ENCODE measurements around the gene CD68. TPM values are rescaled to one million over a fixed set of nuclear protein-coding genes. Genes with fewer than 3 reads are reported as not detected.
A peak's percentile ranks its signal among the peaks of the same experiment; 100 is the strongest.

Gene CD68
- total and polyA plus RNA-seq, 9 donors: 15.7 to 56.6 (median 36.9) TPM

GRCh38 chr17:7627250-7628121 lies 48.0 kb downstream of the CD68 start, which contains the start of gene SAT2:
TSS of gene SAT2 (minus strand) at chr17:7627821. CDS start at chr17:7627635, 186 bp downstream.
- H3K4me1 ChIP-seq (ENCODE audit: control insufficient read depth, insufficient read depth, low read length): peaks cover 14% of the 10 kb centered on the region
- DNase-seq: peak; percentile 98
- no peaks in the 10 kb centered on the region for H3K27me3 ChIP-seq (ENCODE audit: control insufficient read depth, insufficient read depth, low read length)
- peak within 1 kb of the TSS; percentile 98 for H3K27ac ChIP-seq (ENCODE audit: low read length)
- H3K36me3 ChIP-seq (ENCODE audit: control insufficient read depth, insufficient read depth, low read length): peaks cover 6% of the 10 kb centered on the region
- peak within 1 kb of the TSS; percentile 87 for H3K4me3 ChIP-seq (ENCODE audit: low read length)
- 0% methylated on average over 26 of the region's 54 CpGs for WGBS (ENCODE audit: insufficient coverage)
- no peaks in the 10 kb centered on the region for H3K9me3 ChIP-seq (replicated peaks; ENCODE audit: control insufficient read depth, low read depth, low read length)

- H3K4me1 ChIP-seq (ENCODE audit: control insufficient read depth, insufficient read depth, low read length): peaks cover 18% of the 10 kb centered on the region
- no peak within 1 kb of the TSS for H3K27ac ChIP-seq (ENCODE audit: low read length)
- H3K27me3 ChIP-seq (ENCODE audit: control insufficient read depth, insufficient read depth, low read length): peaks cover 3% of the 10 kb centered on the region
- peaks cover 6% of the 10 kb centered on the region for H3K36me3 ChIP-seq (ENCODE audit: control insufficient read depth, insufficient read depth, low read length)
- no peak for DNase-seq
- WGBS (ENCODE audit: insufficient coverage): 68% methylated on average over 10 of the region's 13 CpGs
- H3K9me3 ChIP-seq (replicated peaks; ENCODE audit: control insufficient read depth, low read depth, low read length): no peaks in the 10 kb centered on the region
- no peak within 1 kb of the TSS for H3K4me3 ChIP-seq (ENCODE audit: low read length)
Observed at GRCh38 chr17:7629939-7630571, 50.6 kb downstream of the CD68 start, which contains the start of gene SHBG. TSS of gene SHBG (plus strand) at chr17:7630135. CDS start at chr17:7630173, 38 bp downstream.

Other genes starting within 250 kb of the CD68 start
- gene ACAP1, start 243.1 kb upstream of the CD68 start, total RNA-seq: 12.1 TPM
- 10 to 100 TPM in 2 of 8 donors, 1 to 10 TPM in 6; 4.7 to 10.2 (median 7.2) TPM for gene ACAP1, start 243.1 kb upstream of the CD68 start, polyA plus RNA-seq (ENCODE audit: insufficient read depth in 1 of 8, insufficient read length in 8 of 8, low replicate concordance in 1 of 8)
- 4.7 TPM for gene KCTD11, start 227.5 kb upstream of the CD68 start, total RNA-seq
- gene KCTD11, start 227.5 kb upstream of the CD68 start, polyA plus RNA-seq (ENCODE audit: insufficient read depth in 1 of 8, insufficient read length in 8 of 8, low replicate concordance in 1 of 8): 10 to 100 TPM in 1 of 8 donors, 1 to 10 TPM in 7; 6.8 to 10.5 (median 7.9) TPM
- gene TMEM95, start 224.5 kb upstream of the CD68 start, total RNA-seq: not detected
- gene TMEM95, start 224.5 kb upstream of the CD68 start, polyA plus RNA-seq (ENCODE audit: insufficient read depth in 1 of 8, insufficient read length in 8 of 8, low replicate concordance in 1 of 8): not detected
- gene TNK1, start 198.5 kb upstream of the CD68 start, total RNA-seq: 0.31 TPM
- gene TNK1, start 198.5 kb upstream of the CD68 start, polyA plus RNA-seq (ENCODE audit: insufficient read depth in 1 of 8, insufficient read length in 8 of 8, low replicate concordance in 1 of 8): 1 to 10 TPM in 2 of 8 donors, under 1 TPM in 6; 0.23 to 1.3 (median 0.70) TPM
- 14.2 TPM for gene PLSCR3, start 185.1 kb upstream of the CD68 start, total RNA-seq
- 10 to 100 TPM; 24.2 to 38.9 (median 30.0) TPM for gene PLSCR3, start 185.1 kb upstream of the CD68 start, polyA plus RNA-seq (ENCODE audit: insufficient read depth in 1 of 8, insufficient read length in 8 of 8, low replicate concordance in 1 of 8)
- gene TMEM256, start 175.5 kb upstream of the CD68 start, total RNA-seq: 100 TPM
- 10 to 100 TPM; 45.4 to 70.0 (median 57.7) TPM for gene TMEM256, start 175.5 kb upstream of the CD68 start, polyA plus RNA-seq (ENCODE audit: insufficient read depth in 1 of 8, insufficient read length in 8 of 8, low replicate concordance in 1 of 8)
- 7.7 TPM for gene NLGN2, start 171.8 kb upstream of the CD68 start, total RNA-seq
- gene NLGN2, start 171.8 kb upstream of the CD68 start, polyA plus RNA-seq (ENCODE audit: insufficient read depth in 1 of 8, insufficient read length in 8 of 8, low replicate concordance in 1 of 8): 10 to 100 TPM; 20.6 to 36.2 (median 27.0) TPM
- not detected for gene SPEM1, start 159.3 kb upstream of the CD68 start, total RNA-seq
- not detected for gene SPEM1, start 159.3 kb upstream of the CD68 start, polyA plus RNA-seq (ENCODE audit: insufficient read depth in 1 of 8, insufficient read length in 8 of 8, low replicate concordance in 1 of 8)
- not detected for gene SPEM2, start 154.0 kb upstream of the CD68 start, total RNA-seq
- gene SPEM2, start 154.0 kb upstream of the CD68 start, polyA plus RNA-seq (ENCODE audit: insufficient read depth in 1 of 8, insufficient read length in 8 of 8, low replicate concordance in 1 of 8): not detected
- not detected for gene SPEM3, start 150.8 kb upstream of the CD68 start, total RNA-seq
- gene SPEM3, start 150.8 kb upstream of the CD68 start, polyA plus RNA-seq (ENCODE audit: insufficient read depth in 1 of 8, insufficient read length in 8 of 8, low replicate concordance in 1 of 8): under 1 TPM in 1 of 8 donors, not detected in 7; 0.26 TPM
- 0.93 TPM for gene TMEM102, start 144.2 kb upstream of the CD68 start, total RNA-seq
- 1 to 10 TPM in 4 of 8 donors, under 1 TPM in 4; 0.72 to 1.7 (median 0.95) TPM for gene TMEM102, start 144.2 kb upstream of the CD68 start, polyA plus RNA-seq (ENCODE audit: insufficient read depth in 1 of 8, insufficient read length in 8 of 8, low replicate concordance in 1 of 8)
- 1.6 TPM for gene FGF11, start 140.1 kb upstream of the CD68 start, total RNA-seq
- 1 to 10 TPM; 1.0 to 4.8 (median 2.1) TPM for gene FGF11, start 140.1 kb upstream of the CD68 start, polyA plus RNA-seq (ENCODE audit: insufficient read depth in 1 of 8, insufficient read length in 8 of 8, low replicate concordance in 1 of 8)
- gene CHRNB1, start 134.6 kb upstream of the CD68 start, total RNA-seq: 52.8 TPM
- gene CHRNB1, start 134.6 kb upstream of the CD68 start, polyA plus RNA-seq (ENCODE audit: insufficient read depth in 1 of 8, insufficient read length in 8 of 8, low replicate concordance in 1 of 8): 10 to 100 TPM; 58.0 to 80.8 (median 70.9) TPM
- 14.1 TPM for gene ZBTB4, start 100.0 kb upstream of the CD68 start, total RNA-seq
- gene ZBTB4, start 100.0 kb upstream of the CD68 start, polyA plus RNA-seq (ENCODE audit: insufficient read depth in 1 of 8, insufficient read length in 8 of 8, low replicate concordance in 1 of 8): 10 to 100 TPM; 20.1 to 31.6 (median 24.5) TPM
- not detected for gene SLC35G6, start 98.2 kb upstream of the CD68 start, total RNA-seq
- under 1 TPM in 6 of 8 donors, not detected in 2; 0.09 to 0.27 (median 0.18) TPM for gene SLC35G6, start 98.2 kb upstream of the CD68 start, polyA plus RNA-seq (ENCODE audit: insufficient read depth in 1 of 8, insufficient read length in 8 of 8, low replicate concordance in 1 of 8)
- gene POLR2A, start 95.3 kb upstream of the CD68 start, total RNA-seq: 30.9 TPM
- 10 to 100 TPM; 42.0 to 81.0 (median 60.8) TPM for gene POLR2A, start 95.3 kb upstream of the CD68 start, polyA plus RNA-seq (ENCODE audit: insufficient read depth in 1 of 8, insufficient read length in 8 of 8, low replicate concordance in 1 of 8)
- gene TNFSF12, start 30.6 kb upstream of the CD68 start, total RNA-seq: 13.2 TPM
- 10 to 100 TPM; 22.2 to 35.9 (median 28.2) TPM for gene TNFSF12, start 30.6 kb upstream of the CD68 start, polyA plus RNA-seq (ENCODE audit: insufficient read depth in 1 of 8, insufficient read length in 8 of 8, low replicate concordance in 1 of 8)
- 2.2 TPM for gene TNFSF13, start 20.9 kb upstream of the CD68 start, total RNA-seq
- 1 to 10 TPM; 3.5 to 5.9 (median 4.3) TPM for gene TNFSF13, start 20.9 kb upstream of the CD68 start, polyA plus RNA-seq (ENCODE audit: insufficient read depth in 1 of 8, insufficient read length in 8 of 8, low replicate concordance in 1 of 8)
- gene SENP3, start 17.7 kb upstream of the CD68 start, total RNA-seq: 34.5 TPM
- gene SENP3, start 17.7 kb upstream of the CD68 start, polyA plus RNA-seq (ENCODE audit: insufficient read depth in 1 of 8, insufficient read length in 8 of 8, low replicate concordance in 1 of 8): 10 to 100 TPM; 33.8 to 43.6 (median 41.7) TPM
- 34.4 TPM for gene MPDU1, start 4.2 kb downstream of the CD68 start, total RNA-seq
- gene MPDU1, start 4.2 kb downstream of the CD68 start, polyA plus RNA-seq (ENCODE audit: insufficient read depth in 1 of 8, insufficient read length in 8 of 8, low replicate concordance in 1 of 8): 10 to 100 TPM; 43.2 to 63.6 (median 50.2) TPM
- gene SOX15, start 10.5 kb downstream of the CD68 start, total RNA-seq: 1.4 TPM
- gene SOX15, start 10.5 kb downstream of the CD68 start, polyA plus RNA-seq (ENCODE audit: insufficient read depth in 1 of 8, insufficient read length in 8 of 8, low replicate concordance in 1 of 8): 1 to 10 TPM; 1.6 to 4.1 (median 2.0) TPM
- 35.1 TPM for gene FXR2, start 35.3 kb downstream of the CD68 start, total RNA-seq
- 10 to 100 TPM; 31.4 to 37.2 (median 34.9) TPM for gene FXR2, start 35.3 kb downstream of the CD68 start, polyA plus RNA-seq (ENCODE audit: insufficient read depth in 1 of 8, insufficient read length in 8 of 8, low replicate concordance in 1 of 8)
- 72.1 TPM for gene SAT2, start 48.2 kb downstream of the CD68 start, total RNA-seq
- gene SAT2, start 48.2 kb downstream of the CD68 start, polyA plus RNA-seq (ENCODE audit: insufficient read depth in 1 of 8, insufficient read length in 8 of 8, low replicate concordance in 1 of 8): 10 to 100 TPM; 61.5 to 82.1 (median 69.9) TPM
- gene SHBG, start 50.5 kb downstream of the CD68 start, total RNA-seq: 0.58 TPM
- 1 to 10 TPM in 5 of 8 donors, under 1 TPM in 3; 0.63 to 1.5 (median 1.1) TPM for gene SHBG, start 50.5 kb downstream of the CD68 start, polyA plus RNA-seq (ENCODE audit: insufficient read depth in 1 of 8, insufficient read length in 8 of 8, low replicate concordance in 1 of 8)
- gene ATP1B2, start 71.3 kb downstream of the CD68 start, total RNA-seq: 2.7 TPM
- 10 to 100 TPM; 12.4 to 27.3 (median 23.4) TPM for gene ATP1B2, start 71.3 kb downstream of the CD68 start, polyA plus RNA-seq (ENCODE audit: insufficient read depth in 1 of 8, insufficient read length in 8 of 8, low replicate concordance in 1 of 8)
- gene TP53, start 107.9 kb downstream of the CD68 start, total RNA-seq: 17.9 TPM
- 10 to 100 TPM; 33.8 to 51.8 (median 40.9) TPM for gene TP53, start 107.9 kb downstream of the CD68 start, polyA plus RNA-seq (ENCODE audit: insufficient read depth in 1 of 8, insufficient read length in 8 of 8, low replicate concordance in 1 of 8)
- 5.9 TPM for gene WRAP53, start 108.8 kb downstream of the CD68 start, total RNA-seq
- gene WRAP53, start 108.8 kb downstream of the CD68 start, polyA plus RNA-seq (ENCODE audit: insufficient read depth in 1 of 8, insufficient read length in 8 of 8, low replicate concordance in 1 of 8): 10 to 100 TPM in 1 of 8 donors, 1 to 10 TPM in 7; 7.9 to 10.0 (median 8.3) TPM
- gene EFNB3, start 125.6 kb downstream of the CD68 start, total RNA-seq: 3.6 TPM
- 10 to 100 TPM in 1 of 8 donors, 1 to 10 TPM in 7; 4.0 to 11.6 (median 7.0) TPM for gene EFNB3, start 125.6 kb downstream of the CD68 start, polyA plus RNA-seq (ENCODE audit: insufficient read depth in 1 of 8, insufficient read length in 8 of 8, low replicate concordance in 1 of 8)
- 4.6 TPM for gene DNAH2, start 138.1 kb downstream of the CD68 start, total RNA-seq
- 10 to 100 TPM in 2 of 8 donors, 1 to 10 TPM in 6; 3.9 to 18.3 (median 6.2) TPM for gene DNAH2, start 138.1 kb downstream of the CD68 start, polyA plus RNA-seq (ENCODE audit: insufficient read depth in 1 of 8, insufficient read length in 8 of 8, low replicate concordance in 1 of 8)

All from muscle of leg (tissue), 11 donors.